Ascending aorta (tissue), 2 donors: Measurements from ENCODE around the gene RAB11FIP4. TPM values are rescaled to one million over a fixed set of nuclear protein-coding genes. Genes with fewer than 3 reads are reported as not detected.

Experiments
- DNase-seq, 2 donors: peaks; one replicate each; pipeline ENCODE4 v3.0.0-alpha.2; 2019; ENCODE audit warnings: low spot score in 2 of 2
- H3K27ac ChIP-seq, 2 donors: fragments of 200-600 bp; sonication (generic); one replicate each; pipeline ENCODE4 v1.5.1; 2016 to 2017; ENCODE audit warnings: mild to moderate bottlenecking in 1 of 2
- H3K27me3 ChIP-seq: fragments of 200-600 bp; sonication (generic); one replicate; pipeline ENCODE4 v1.5.1; 2017
- H3K36me3 ChIP-seq, 2 donors: fragments of 200-600 bp; sonication (generic); one replicate each; pipeline ENCODE4 v1.5.1; 2016
- H3K4me1 ChIP-seq, 2 donors: fragments of 200-600 bp; sonication (generic); one replicate each; pipeline ENCODE4 v1.5.1; 2016 to 2017; ENCODE audit warnings: mild to moderate bottlenecking in 1 of 2
- H3K4me3 ChIP-seq, 2 donors: fragments of 200-600 bp; sonication (generic); one replicate each; pipeline ENCODE4 v1.5.1; 2016 to 2017; ENCODE audit warnings: mild to moderate bottlenecking in 1 of 2
- H3K9me3 ChIP-seq, 2 donors: fragments of 200-600 bp; sonication (generic); one replicate each; pipeline ENCODE4 v1.5.1; 2016
- intact Hi-C: fragments of 100-400 bp; cut with DNase I; formaldehyde crosslinking; loops from one replicate; pipeline ENCODE4 v1.15.1; 2023
- total RNA-seq: library from RNA; depleted of rRNA; stranded (reverse); fragments of >200 nt; gene quantifications from one replicate; pipeline ENCODE4 v1.1.0, GENCODE V29; 2016
- TF ChIP-seq, protein P1 (sequence below), 3 experiments: fragments of 200-600 bp in 2 of 3; fragments of 450-650 bp in 1 of 3; sonication (generic) in 2 of 3; IDR thresholded peaks; one replicate each; pipeline ENCODE4 v1.5.1; 2016 to 2019; ENCODE audit warnings: antibody characterized with exemption in 3 of 3, mild to moderate bottlenecking in 1 of 3, moderate library complexity in 1 of 3

The RAB11FIP4 gene
- total RNA-seq, 1 donor from 2014 or later, result 0.85 TPM

DNA sequence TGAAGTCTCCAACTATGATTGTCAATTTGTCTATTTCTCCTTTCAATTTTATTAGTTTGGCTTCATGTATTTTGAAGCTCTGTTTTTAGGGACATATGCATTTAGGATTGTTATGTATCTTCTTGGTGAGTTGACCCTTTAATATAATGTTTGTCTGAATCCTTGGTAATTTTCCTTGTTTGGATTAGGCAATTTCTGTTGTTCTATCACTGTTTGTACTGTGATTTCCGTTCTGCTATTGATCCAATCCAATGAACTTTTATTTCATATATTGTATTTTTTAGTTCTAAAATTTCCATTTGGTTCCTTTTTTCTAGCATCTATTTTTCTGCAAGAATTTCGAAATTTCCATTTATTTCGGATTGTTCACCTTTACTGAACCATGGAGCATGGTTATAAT, 31.0 kb downstream of the RAB11FIP4 start:
- Histone ChIP-seq H3K4me1 (no peaks in the 10 kb centered on the region), H3K27ac (no peak overlapping the region), H3K36me3 (no peaks in the 10 kb centered on the region), H3K4me3 (no peak overlapping the region), H3K9me3 (peaks cover 0 to 11% of the 10 kb centered on the region in 2 donors), H3K27me3 (no peaks in the 10 kb centered on the region)
- intact Hi-C loops, result no loop called here
- DNase-seq, result no peak
- TF ChIP-seq, protein P1, sequence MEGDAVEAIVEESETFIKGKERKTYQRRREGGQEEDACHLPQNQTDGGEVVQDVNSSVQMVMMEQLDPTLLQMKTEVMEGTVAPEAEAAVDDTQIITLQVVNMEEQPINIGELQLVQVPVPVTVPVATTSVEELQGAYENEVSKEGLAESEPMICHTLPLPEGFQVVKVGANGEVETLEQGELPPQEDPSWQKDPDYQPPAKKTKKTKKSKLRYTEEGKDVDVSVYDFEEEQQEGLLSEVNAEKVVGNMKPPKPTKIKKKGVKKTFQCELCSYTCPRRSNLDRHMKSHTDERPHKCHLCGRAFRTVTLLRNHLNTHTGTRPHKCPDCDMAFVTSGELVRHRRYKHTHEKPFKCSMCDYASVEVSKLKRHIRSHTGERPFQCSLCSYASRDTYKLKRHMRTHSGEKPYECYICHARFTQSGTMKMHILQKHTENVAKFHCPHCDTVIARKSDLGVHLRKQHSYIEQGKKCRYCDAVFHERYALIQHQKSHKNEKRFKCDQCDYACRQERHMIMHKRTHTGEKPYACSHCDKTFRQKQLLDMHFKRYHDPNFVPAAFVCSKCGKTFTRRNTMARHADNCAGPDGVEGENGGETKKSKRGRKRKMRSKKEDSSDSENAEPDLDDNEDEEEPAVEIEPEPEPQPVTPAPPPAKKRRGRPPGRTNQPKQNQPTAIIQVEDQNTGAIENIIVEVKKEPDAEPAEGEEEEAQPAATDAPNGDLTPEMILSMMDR (IDR thresholded peaks at IDR 0.05), result no peak

- H3K4me3 ChIP-seq, result no peak overlapping the region
- H3K4me1 ChIP-seq, result no peaks in the 10 kb centered on the region
- TF ChIP-seq, protein P1 (IDR thresholded peaks at IDR 0.05), result no peak
- intact Hi-C loops, result no loop called here
- DNase-seq, result no peak
- H3K9me3 ChIP-seq, result peaks cover 0 to 11% of the 10 kb centered on the region in 2 donors
- H3K27ac ChIP-seq, result no peak overlapping the region
- no peaks in the 10 kb centered on the region for H3K27me3 ChIP-seq
- no peaks in the 10 kb centered on the region for H3K36me3 ChIP-seq
Measured at GRCh38 chr17:31424944-31425281, 33.4 kb downstream of the RAB11FIP4 start.

DNA sequence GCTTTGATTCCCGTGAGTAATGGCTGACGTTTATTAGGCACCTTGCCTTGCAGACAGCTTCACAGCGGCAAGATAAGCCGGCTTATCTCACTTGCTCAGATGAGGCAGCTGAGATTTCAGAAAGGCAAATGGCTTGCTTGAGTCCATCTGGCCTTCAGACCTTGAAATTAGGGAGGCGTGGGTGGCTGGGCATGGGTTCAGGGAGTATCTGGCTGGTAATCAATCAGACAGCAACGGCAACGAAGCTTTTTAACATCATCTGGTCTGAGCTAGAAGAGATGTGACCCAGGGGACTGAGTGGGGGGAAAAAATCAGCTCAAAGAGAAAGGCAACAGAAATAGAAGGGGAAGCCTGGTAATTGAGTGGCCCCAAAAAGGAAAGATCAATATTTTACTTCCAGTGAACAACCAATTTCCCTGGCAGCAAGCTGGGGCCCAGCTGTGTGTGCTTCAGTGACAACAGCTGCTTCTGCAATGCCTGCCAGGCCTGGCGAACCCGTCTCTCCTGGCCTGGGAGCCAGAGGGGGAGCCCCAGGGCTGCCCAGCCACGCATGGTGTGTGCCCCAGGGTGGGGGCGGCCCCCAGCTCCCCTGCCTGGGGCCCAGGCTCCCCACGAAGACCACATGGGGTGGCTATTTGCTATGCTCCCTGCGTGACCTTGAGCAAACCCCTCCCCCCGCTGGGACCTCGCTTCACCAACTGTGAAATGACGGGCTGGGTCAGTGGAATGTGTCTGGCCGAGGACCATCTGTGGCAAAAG, 34.0 kb downstream of the RAB11FIP4 start:
- Histone ChIP-seq H3K27me3 (no peaks in the 10 kb centered on the region), H3K27ac (no peak overlapping the region), H3K4me1 (no peaks in the 10 kb centered on the region), H3K9me3 (peaks cover 0 to 11% of the 10 kb centered on the region in 2 donors), H3K36me3 (no peaks in the 10 kb centered on the region), H3K4me3 (no peak overlapping the region)
- intact Hi-C loops, result no loop called here
- DNase-seq, result no peak
- TF ChIP-seq, protein P1 (IDR thresholded peaks at IDR 0.05), result no peak

GRCh38 chr17:31427684-31428083, 36.2 kb downstream of the RAB11FIP4 start:
- no peak for DNase-seq

DNA sequence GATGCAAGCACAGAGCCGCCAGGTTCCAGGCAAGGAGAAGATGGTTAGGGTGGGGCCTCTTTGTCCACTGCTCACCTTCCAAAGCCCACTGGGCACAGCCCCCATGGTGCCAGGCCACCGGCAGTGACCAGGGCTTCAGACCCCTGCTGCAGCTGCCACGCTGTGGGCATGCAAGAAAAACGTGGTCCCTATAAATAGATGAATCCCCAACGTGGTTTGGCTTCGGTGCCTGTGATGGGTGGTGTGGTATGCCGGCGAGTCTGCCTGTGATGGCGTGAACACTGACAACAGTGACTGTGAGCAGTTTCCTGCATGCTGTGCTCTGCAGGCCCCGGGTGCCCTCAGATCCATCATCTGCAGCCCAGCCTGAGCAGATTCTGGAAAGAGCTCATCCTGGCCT, 36.6 kb downstream of the RAB11FIP4 start:
- Histone ChIP-seq H3K27ac (no peak overlapping the region), H3K4me1 (no peaks in the 10 kb centered on the region), H3K9me3 (no peaks in the 10 kb centered on the region), H3K36me3 (no peaks in the 10 kb centered on the region), H3K4me3 (no peak overlapping the region), H3K27me3 (no peaks in the 10 kb centered on the region)
- TF ChIP-seq, protein P1 (IDR thresholded peaks at IDR 0.05), result no peak
- no peak for DNase-seq
- intact Hi-C loops, result no loop called here

More at GRCh38 chr17:31427684-31428083, 36.2 kb downstream of the RAB11FIP4 start:
- Histone ChIP-seq H3K9me3 (peaks cover 0 to 2% of the 10 kb centered on the region in 2 donors), H3K4me3 (no peak overlapping the region), H3K36me3 (no peaks in the 10 kb centered on the region), H3K4me1 (no peaks in the 10 kb centered on the region), H3K27me3 (no peaks in the 10 kb centered on the region), H3K27ac (no peak overlapping the region)
- intact Hi-C loops, result no loop called here
- TF ChIP-seq, protein P1 (IDR thresholded peaks at IDR 0.05), result no peak
